ENCODE measurements around the gene STK32C. TPM values are rescaled to one million over a fixed set of nuclear protein-coding genes. Genes with fewer than 3 reads are reported as not detected.

Gene STK32C
- total and polyA plus RNA-seq, 10 of the 15 experiments (the other 5 are each of a cell fraction or from before 2014, with no cell fraction given), result 1.5 to 18.1 (median 6.4) TPM

GRCh38 chr10:132206377-132206745 is 101.4 kb downstream of the STK32C start:
- intact Hi-C loops (cut with micrococcal nuclease; ENCODE audit: unreplicated experiment) (no loop called here), in situ Hi-C loops (cut with MboI) (no loop called here)
- Histone ChIP-seq H3K27ac (ENCODE audit: control insufficient read depth, insufficient read depth) (no peak overlapping the region), H3K27me3 (replicated peaks in 1 of 2; ENCODE audit: control insufficient read depth in 2 of 2, insufficient read depth in 2 of 2, low read length in 1 of 2) (no peaks in the 10 kb centered on the region), H4K20me1 (ENCODE audit: control insufficient read depth, insufficient read depth) (no peaks in the 10 kb centered on the region), H3K36me3 (ENCODE audit: control insufficient read depth in 2 of 2, insufficient read depth in 2 of 2, low read length in 1 of 2) (no peaks in the 10 kb centered on the region), H2AFZ (ENCODE audit: control insufficient read depth, low read depth, low read length) (no peak overlapping the region), H3K79me2 (ENCODE audit: control insufficient read depth, insufficient read depth, low read length) (no peaks in the 10 kb centered on the region), H3K4me1 (ENCODE audit: control insufficient read depth, insufficient read depth, low read length) (no peaks in the 10 kb centered on the region), H3K9me3 (replicated peaks; ENCODE audit: control insufficient read depth, insufficient read depth, low read length) (no peaks in the 10 kb centered on the region), H3K9ac (ENCODE audit: control insufficient read depth, insufficient read depth, low read length) (no peak overlapping the region), H3K4me2 (ENCODE audit: control insufficient read depth, insufficient read depth) (no peak overlapping the region), H3K4me3 (no peak overlapping the region)
- no TSS peak for BruUV-seq (replicated peaks)
- no peak for TF ChIP-seq KLF5 (IDR thresholded peaks at IDR 0.05; ENCODE audit: partially characterized antibody)
- no peak for TF ChIP-seq BRCA1 (IDR thresholded peaks at IDR 0.05; ENCODE audit: low read depth, low read length)
- TF ChIP-seq CHD2 (IDR thresholded peaks at IDR 0.05; ENCODE audit: borderline replicate concordance, low read depth, low read length), result no peak
- TF ChIP-seq MLLT1 (IDR thresholded peaks at IDR 0.05), result no peak
- no peak for TF ChIP-seq KDM1A (IDR thresholded peaks at IDR 0.05; ENCODE audit: borderline replicate concordance)
- TF ChIP-seq RUNX3 (IDR thresholded peaks at IDR 0.05; ENCODE audit: low read length), result no peak
- no peak for TF ChIP-seq PKNOX1 (IDR thresholded peaks at IDR 0.05)
- no peak for TF ChIP-seq SUPT20H (IDR thresholded peaks at IDR 0.05; ENCODE audit: borderline replicate concordance, control insufficient read depth, low read depth, low read length)
- TF ChIP-seq SKIL (IDR thresholded peaks at IDR 0.05; ENCODE audit: low read depth, poor library complexity, severe bottlenecking), result no peak
- no peak for TF ChIP-seq JUNB (IDR thresholded peaks at IDR 0.05)
- TF ChIP-seq RCOR1 (conservative IDR thresholded peaks at IDR 0.05; ENCODE audit: low read depth, low read length), result no peak
- TF ChIP-seq MEF2B (IDR thresholded peaks at IDR 0.05; ENCODE audit: partially characterized antibody, poor library complexity, severe bottlenecking), result no peak
- no peak for TF ChIP-seq SIX5 (IDR thresholded peaks at IDR 0.05; ENCODE audit: low read depth, low read length, severe bottlenecking)
- TF ChIP-seq SUZ12 (IDR thresholded peaks at IDR 0.05; ENCODE audit: unreplicated experiment), result no peak
- no peak for FAIRE-seq
- ChIA-PET POLR2A (no interaction called here), CTCF (no interaction called here), RAD21 (ENCODE audit: unreplicated experiment) (no interaction called here), SMC1A (ENCODE audit: uncharacterized antibody, unreplicated experiment) (no interaction called here)
- WGBS (ENCODE audit: insufficient coverage, insufficient replicate concordance, low lambda C conversion rate, missing lambda C conversion rate), result 58% methylated on average over 11 of the region's 11 CpGs
- ATAC-seq, result no peak
- no peak for DNase-seq (ENCODE audit: low read depth, low spot score)

Data from GM12878 (cell line).